ENCODE measurements around the gene BCAS3. TPM values are rescaled to one million over a fixed set of nuclear protein-coding genes. Genes with fewer than 3 reads are reported as not detected.
A peak's percentile ranks its signal among the peaks of the same experiment; 100 is the strongest.

Gene BCAS3
- total RNA-seq, 2 experiments from 2014 or later = 20.1 to 31.8 TPM

DNA sequence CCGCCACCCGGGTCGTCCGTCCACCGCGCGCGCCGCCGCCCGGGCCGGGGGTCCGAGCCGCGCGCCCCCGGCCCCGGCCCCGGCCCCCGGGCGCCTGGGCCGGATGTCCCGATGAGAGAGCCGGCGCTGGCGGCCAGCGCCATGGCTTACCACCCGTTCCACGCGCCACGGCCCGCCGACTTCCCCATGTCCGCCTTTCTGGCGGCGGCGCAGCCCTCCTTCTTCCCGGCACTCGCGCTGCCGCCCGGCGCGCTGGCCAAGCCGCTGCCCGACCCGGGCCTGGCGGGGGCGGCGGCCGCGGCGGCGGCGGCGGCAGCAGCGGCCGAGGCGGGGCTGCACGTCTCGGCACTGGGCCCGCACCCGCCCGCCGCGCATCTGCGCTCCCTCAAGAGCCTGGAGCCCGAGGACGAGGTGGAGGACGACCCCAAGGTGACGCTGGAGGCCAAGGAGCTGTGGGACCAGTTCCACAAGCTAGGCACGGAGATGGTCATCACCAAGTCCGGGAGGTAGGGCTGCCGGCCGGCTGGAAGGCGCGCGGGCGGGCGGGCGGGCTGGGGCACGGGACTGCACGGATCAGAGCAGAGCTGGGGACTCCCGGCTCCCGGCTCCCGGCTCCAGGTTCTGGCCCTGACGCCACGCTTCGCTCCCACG lies 722.5 kb downstream of the BCAS3 start:
- Histone ChIP-seq H3K27ac (ENCODE audit: low read depth in 1 of 2, low read length in 2 of 2) (no peak overlapping the region), H3K36me3 (ENCODE audit: insufficient read depth, low read length) (no peaks in the 10 kb centered on the region), H3K27me3 (ENCODE audit: control insufficient read depth in 1 of 2, insufficient read depth in 2 of 2, low read length in 2 of 2) (peaks cover 75 to 85% of the 10 kb centered on the region in 2 experiments), H3K4me1 (ENCODE audit: insufficient read depth, low read length) (peaks cover 74% of the 10 kb centered on the region), H3K9me3 (ENCODE audit: control insufficient read depth in 1 of 2, insufficient read depth in 1 of 2, low read length in 2 of 2) (peaks cover 0 to 60% of the 10 kb centered on the region in 2 experiments), H3K4me3 (ENCODE audit: low read length) (no peak overlapping the region)
- Mint-ChIP-seq H3K27me3 (peaks cover 60% of the 10 kb centered on the region), H3K27ac (no peak overlapping the region), H3K9me3 (no peaks in the 10 kb centered on the region), H3K4me3 (peak overlapping the region; percentile 42), H3K4me1 (ENCODE audit: low read depth) (peaks cover 48% of the 10 kb centered on the region), H3K36me3 (ENCODE audit: low read depth) (no peaks in the 10 kb centered on the region)
- ATAC-seq (ENCODE audit: poor library complexity) (no peak), DNase-seq (peak in 1 of 14 experiments; percentile 29)
- ChIA-PET CTCF (no interaction called here), POLR2A (no interaction called here)
- TF ChIP-seq CTCF (IDR thresholded peaks at IDR 0.05) = no peak
- intact Hi-C loops (cut with DNase I, micrococcal nuclease) = loop anchor here in 1 of 2 experiments (10.0 kb wide), 2 partner anchors 265 to 675 kb away; no protein-coding TSS in a partner anchor

GRCh38 chr17:61400717-61401388 lies 723.2 kb downstream of the BCAS3 start:
- Histone ChIP-seq H3K9me3 (ENCODE audit: control insufficient read depth in 1 of 2, insufficient read depth in 1 of 2, low read length in 2 of 2) (peaks cover 0 to 53% of the 10 kb centered on the region in 2 experiments), H3K27ac (ENCODE audit: low read depth in 1 of 2, low read length in 2 of 2) (no peak overlapping the region), H3K4me1 (ENCODE audit: insufficient read depth, low read length) (peaks cover 80% of the 10 kb centered on the region), H3K36me3 (ENCODE audit: insufficient read depth, low read length) (no peaks in the 10 kb centered on the region), H3K27me3 (ENCODE audit: control insufficient read depth in 1 of 2, insufficient read depth in 2 of 2, low read length in 2 of 2) (peaks cover 75 to 87% of the 10 kb centered on the region in 2 experiments), H3K4me3 (ENCODE audit: low read length) (peak overlapping the region; percentile 10)
- no peak for ATAC-seq (ENCODE audit: poor library complexity)
- TF ChIP-seq CTCF (IDR thresholded peaks at IDR 0.05) = no peak
- Mint-ChIP-seq H3K4me1 (ENCODE audit: low read depth) (peaks cover 48% of the 10 kb centered on the region), H3K36me3 (ENCODE audit: low read depth) (no peaks in the 10 kb centered on the region), H3K27ac (no peak overlapping the region), H3K9me3 (no peaks in the 10 kb centered on the region), H3K4me3 (peak overlapping the region; percentile 71), H3K27me3 (peaks cover 54% of the 10 kb centered on the region)
- intact Hi-C loops (cut with DNase I, micrococcal nuclease) = loop anchor here in 1 of 2 experiments (10.0 kb wide), 2 partner anchors 266 to 676 kb away; no protein-coding TSS in a partner anchor
- ChIA-PET POLR2A (no interaction called here), CTCF (no interaction called here)
- DNase-seq = peak in 1 of 14 experiments; percentile 15

DNA sequence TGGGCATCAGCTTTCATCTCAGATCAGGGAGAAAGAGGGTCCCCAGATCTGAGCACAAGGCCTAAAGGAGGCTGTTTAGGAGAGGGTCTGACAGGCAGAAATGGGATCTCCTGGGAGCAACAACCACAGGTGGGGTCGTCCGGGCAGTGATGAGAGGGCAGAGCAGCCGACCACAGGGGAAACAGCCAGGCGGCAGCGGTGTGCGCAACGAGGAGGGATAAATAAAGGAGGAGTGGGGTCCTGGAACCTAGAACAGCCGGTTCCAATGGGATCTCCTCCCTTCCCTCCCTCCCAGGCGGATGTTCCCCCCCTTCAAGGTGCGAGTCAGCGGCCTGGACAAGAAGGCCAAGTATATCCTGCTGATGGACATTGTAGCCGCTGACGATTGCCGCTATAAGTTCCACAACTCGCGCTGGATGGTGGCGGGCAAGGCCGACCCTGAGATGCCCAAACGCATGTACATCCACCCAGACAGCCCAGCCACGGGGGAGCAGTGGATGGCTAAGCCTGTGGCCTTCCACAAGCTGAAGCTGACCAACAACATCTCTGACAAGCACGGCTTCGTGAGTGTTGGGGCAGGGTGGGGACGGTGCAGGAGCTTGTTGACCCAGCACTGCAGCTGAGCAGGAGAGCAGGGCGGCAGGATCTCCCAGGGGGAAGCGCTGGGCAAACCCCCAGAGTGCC lies 723.9 kb downstream of the BCAS3 start:
- Histone ChIP-seq H3K4me1 (ENCODE audit: insufficient read depth, low read length) (peaks cover 75% of the 10 kb centered on the region), H3K4me3 (ENCODE audit: low read length) (no peak overlapping the region), H3K27me3 (ENCODE audit: control insufficient read depth in 1 of 2, insufficient read depth in 2 of 2, low read length in 2 of 2) (peaks cover 77 to 87% of the 10 kb centered on the region in 2 experiments), H3K9me3 (ENCODE audit: control insufficient read depth in 1 of 2, insufficient read depth in 1 of 2, low read length in 2 of 2) (peaks cover 0 to 46% of the 10 kb centered on the region in 2 experiments), H3K27ac (ENCODE audit: low read depth in 1 of 2, low read length in 2 of 2) (no peak overlapping the region), H3K36me3 (ENCODE audit: insufficient read depth, low read length) (no peaks in the 10 kb centered on the region)
- Mint-ChIP-seq H3K27ac (no peak overlapping the region), H3K36me3 (ENCODE audit: low read depth) (no peaks in the 10 kb centered on the region), H3K27me3 (peaks cover 59% of the 10 kb centered on the region), H3K4me1 (ENCODE audit: low read depth) (peaks cover 52% of the 10 kb centered on the region), H3K9me3 (no peaks in the 10 kb centered on the region), H3K4me3 (peak overlapping the region; percentile 71)
- DNase-seq (peak in 1 of 14 experiments; percentile 16), ATAC-seq (ENCODE audit: poor library complexity) (no peak)
- ChIA-PET POLR2A (no interaction called here), CTCF (no interaction called here)
- no peak for TF ChIP-seq CTCF (IDR thresholded peaks at IDR 0.05)
- intact Hi-C loops (cut with DNase I, micrococcal nuclease) = loop anchor here in 1 of 2 experiments (10.0 kb wide), 2 partner anchors 267 to 677 kb away; no protein-coding TSS in a partner anchor
